HepG2 (cell line): ENCODE measurements around the gene CDH19. TPM values are rescaled to one million over a fixed set of nuclear protein-coding genes. Genes with fewer than 3 reads are reported as not detected.

Experiments
- ATAC-seq: fragments of 200-7000 bp; cut with Tn5 transposase; 3 replicates; pipeline ENCODE4 v1.9.1; 2020; ENCODE audit warnings: mild to moderate bottlenecking, moderate library complexity
- BruUV-seq: library from RNA; stranded (reverse); fragments of 400-500 nt; replicated peaks from 2 replicates; lab custom pipeline; 2021; lab: Mats Ljungman, UMichigan
- CTCF ChIA-PET: fragments of 300-600 bp; formaldehyde crosslinking; extraction: SDS; loops from one replicate; lab custom pipeline; 2021; ENCODE audit warnings: low total read pairs, inconsistent platforms, low intra/inter-chr PET ratio; lab: Yijun Ruan, JAX
- POLR2A ChIA-PET: fragments of 350-600 bp; sonication (Branson Sonifier 250); formaldehyde crosslinking; loops from one replicate; lab custom pipeline; 2020; ENCODE audit warnings: antibody characterized with exemption, inconsistent platforms; lab: Yijun Ruan, JAX
- DNase-seq: peaks from one replicate; pipeline ENCODE4 v3.0.0-alpha.2; 2015; ENCODE audit warnings: low spot score
- FAIRE-seq: peaks from 3 replicates; lab custom pipeline; 2011; peaks lifted over from hg19 to GRCh38; lab: Jason Lieb, UNC
- H2AFZ ChIP-seq: one replicate; pipeline ENCODE4 v1.6.1; 2011; ENCODE audit warnings: low read length, inconsistent platforms
- H3K27ac ChIP-seq: fragments of 300-600 bp; 3 replicates; pipeline ENCODE4 v1.8.0; 2011; ENCODE audit warnings: mixed run types, mild to moderate bottlenecking, mixed read lengths, low read length, inconsistent platforms; ENCODE audit not compliant: insufficient read depth; ENCODE audit errors: extremely low read length
- H3K27me3 ChIP-seq, 2 experiments: fragments of 200-600 bp in 1 of 2; 2 replicates in 1 of 2; 3 replicates in 1 of 2; pipeline versions ENCODE4 v1.6.0 to v1.8.0; 2011; ENCODE audit warnings: low read length in 2 of 2, mild to moderate bottlenecking in 2 of 2, moderate library complexity in 2 of 2, inconsistent platforms in 1 of 2; ENCODE audit not compliant: insufficient read depth in 2 of 2, control insufficient read depth in 1 of 2
- H3K36me3 ChIP-seq, 2 experiments: fragments of 200-600 bp in 1 of 2; replicated peaks in 1 of 2; 2 replicates in 1 of 2; 3 replicates in 1 of 2; pipeline versions ENCODE4 v1.5.1 to v1.8.0; 2011; ENCODE audit warnings: low read length in 2 of 2, inconsistent platforms in 1 of 2; ENCODE audit not compliant: insufficient read depth in 2 of 2, control insufficient read depth in 1 of 2
- H3K4me1 ChIP-seq: 2 replicates; pipeline ENCODE4 v1.5.1; 2012; ENCODE audit warnings: low read length, inconsistent platforms; ENCODE audit not compliant: insufficient read depth
- H3K4me2 ChIP-seq: 2 replicates; pipeline ENCODE4 v1.6.0; 2011; ENCODE audit warnings: low read depth, low read length, inconsistent platforms
- H3K4me3 ChIP-seq, 3 experiments: fragments of 200-600 bp in 1 of 3; sonication (generic), shearing (Covaris generic) in 1 of 3; replicated peaks in 1 of 3; 2 replicates each; pipeline ENCODE4 v1.5.1; 2011 to 2016; ENCODE audit warnings: low read length in 3 of 3, inconsistent platforms in 2 of 3, low read depth in 2 of 3, mild to moderate bottlenecking in 2 of 3, control low read depth in 1 of 3, mixed read lengths in 1 of 3; ENCODE audit not compliant: insufficient read depth in 1 of 3
- H3K79me2 ChIP-seq: one replicate; pipeline ENCODE4 v1.6.1; 2011; ENCODE audit warnings: low read length, inconsistent platforms; ENCODE audit not compliant: insufficient read depth
- H3K9ac ChIP-seq: 2 replicates; pipeline ENCODE4 v1.6.0; 2011; ENCODE audit warnings: mild to moderate bottlenecking, low read depth, low read length, inconsistent platforms; ENCODE audit not compliant: insufficient read depth
- H3K9me3 ChIP-seq: 2 replicates; pipeline ENCODE4 v1.5.1; 2012; ENCODE audit warnings: mild to moderate bottlenecking, low read length
- H4K20me1 ChIP-seq: 2 replicates; pipeline ENCODE4 v1.6.0; 2011; ENCODE audit warnings: inconsistent platforms, mild to moderate bottlenecking, low read length, moderate library complexity; ENCODE audit not compliant: insufficient read depth
- MXI1 ChIP-seq: IDR thresholded peaks from 3 replicates; pipeline ENCODE4 v1.6.1; 2012; ENCODE audit warnings: low read depth, low read length, inconsistent platforms, borderline replicate concordance
- SAP130 ChIP-seq: IDR thresholded peaks from 2 replicates; pipeline ENCODE4 v1.6.1; 2016; ENCODE audit warnings: low read depth
- ZHX1 ChIP-seq: sonication (generic); formaldehyde crosslinking; IDR thresholded peaks from 2 replicates; pipeline ENCODE4 v1.8.1; 2022; ENCODE audit warnings: low read depth, mild to moderate bottlenecking, missing genetic modification reagents
- WGBS: methylation state at CpG from one replicate; pipeline ENCODE4 v1.1.6; 2017; ENCODE audit warnings: low lambda C conversion rate; 5-methylcytosine and 5-hydroxymethylcytosine counted together
- in situ Hi-C: cut with HindIII; loops from 2 replicates; pipeline ENCODE4 v1.10.0; 2017; ENCODE audit warnings: low pct_unique_long_range_greater_than_20kb; ENCODE audit not compliant: extremely low pct_ligation_motif_present
- intact Hi-C: fragments of 100-400 bp; cut with micrococcal nuclease; formaldehyde crosslinking; loops from one replicate; pipeline ENCODE4 v1.10.0; 2022; ENCODE audit not compliant: unreplicated experiment
- polyA plus RNA-seq, 8 experiments: library from polyadenylated mRNA; depleted of rRNA in 3 of 8; stranded (reverse) in 7 of 8; unstranded in 1 of 8; fragments of >200 nt; fragmentation: Illumina TruSeq in 4 of 8; extraction: Trizol in 4 of 8; gene quantifications; 2 replicates each; pipeline versions ENCODE4 v1.2.1 to v1.2.3, GENCODE V29; 2011 to 2016; ENCODE audit warnings: low read depth in 4 of 8, missing spikeins in 1 of 8, mixed read lengths in 1 of 8; ENCODE audit not compliant: insufficient read depth in 1 of 8
- total RNA-seq, 5 experiments: library from RNA; depleted of rRNA; stranded (reverse); fragments of >200 nt; fragmentation: Illumina TruSeq; extraction: Trizol; gene quantifications; 2 replicates each; pipeline ENCODE4 v1.2.3, GENCODE V29; 2016; ENCODE audit warnings: low read depth in 1 of 5
- TF ChIP-seq, protein P1 (sequence below): sonication (generic); formaldehyde crosslinking; IDR thresholded peaks from 2 replicates; pipeline ENCODE4 v1.4.0; 2020; ENCODE audit warnings: missing genetic modification reagents

CDH19 gene
- total and polyA plus RNA-seq, 2 of the 13 experiments (the other 11 are each of a cell fraction or from before 2014, with no cell fraction given), result not detected

DNA sequence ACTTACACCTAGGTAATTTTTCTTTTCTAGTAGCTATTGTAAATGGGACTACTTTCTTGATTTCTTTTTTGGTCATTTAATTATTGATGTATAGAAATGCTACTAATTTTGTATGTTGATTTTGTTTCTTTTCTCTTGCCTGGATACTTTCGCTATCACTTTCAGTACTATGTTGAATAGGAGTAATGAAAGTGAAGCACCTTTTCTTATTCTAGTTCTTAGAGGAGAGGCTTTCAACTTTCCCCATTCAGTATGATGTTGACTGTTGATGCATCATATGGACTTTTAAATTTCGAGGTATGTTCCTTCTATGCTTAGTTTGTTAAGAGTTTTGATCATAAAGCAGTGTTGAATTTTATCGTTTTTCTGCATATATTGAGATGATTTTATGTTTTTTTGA is 142.5 kb downstream of the CDH19 start (continued):
- no peak for TF ChIP-seq ZHX1
- TF ChIP-seq, protein P1, sequence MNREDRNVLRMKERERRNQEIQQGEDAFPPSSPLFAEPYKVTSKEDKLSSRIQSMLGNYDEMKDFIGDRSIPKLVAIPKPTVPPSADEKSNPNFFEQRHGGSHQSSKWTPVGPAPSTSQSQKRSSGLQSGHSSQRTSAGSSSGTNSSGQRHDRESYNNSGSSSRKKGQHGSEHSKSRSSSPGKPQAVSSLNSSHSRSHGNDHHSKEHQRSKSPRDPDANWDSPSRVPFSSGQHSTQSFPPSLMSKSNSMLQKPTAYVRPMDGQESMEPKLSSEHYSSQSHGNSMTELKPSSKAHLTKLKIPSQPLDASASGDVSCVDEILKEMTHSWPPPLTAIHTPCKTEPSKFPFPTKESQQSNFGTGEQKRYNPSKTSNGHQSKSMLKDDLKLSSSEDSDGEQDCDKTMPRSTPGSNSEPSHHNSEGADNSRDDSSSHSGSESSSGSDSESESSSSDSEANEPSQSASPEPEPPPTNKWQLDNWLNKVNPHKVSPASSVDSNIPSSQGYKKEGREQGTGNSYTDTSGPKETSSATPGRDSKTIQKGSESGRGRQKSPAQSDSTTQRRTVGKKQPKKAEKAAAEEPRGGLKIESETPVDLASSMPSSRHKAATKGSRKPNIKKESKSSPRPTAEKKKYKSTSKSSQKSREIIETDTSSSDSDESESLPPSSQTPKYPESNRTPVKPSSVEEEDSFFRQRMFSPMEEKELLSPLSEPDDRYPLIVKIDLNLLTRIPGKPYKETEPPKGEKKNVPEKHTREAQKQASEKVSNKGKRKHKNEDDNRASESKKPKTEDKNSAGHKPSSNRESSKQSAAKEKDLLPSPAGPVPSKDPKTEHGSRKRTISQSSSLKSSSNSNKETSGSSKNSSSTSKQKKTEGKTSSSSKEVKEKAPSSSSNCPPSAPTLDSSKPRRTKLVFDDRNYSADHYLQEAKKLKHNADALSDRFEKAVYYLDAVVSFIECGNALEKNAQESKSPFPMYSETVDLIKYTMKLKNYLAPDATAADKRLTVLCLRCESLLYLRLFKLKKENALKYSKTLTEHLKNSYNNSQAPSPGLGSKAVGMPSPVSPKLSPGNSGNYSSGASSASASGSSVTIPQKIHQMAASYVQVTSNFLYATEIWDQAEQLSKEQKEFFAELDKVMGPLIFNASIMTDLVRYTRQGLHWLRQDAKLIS (CRISPR knock-in tag), result no peak
- TF ChIP-seq, all 625 proteins: peak for 0

DNA sequence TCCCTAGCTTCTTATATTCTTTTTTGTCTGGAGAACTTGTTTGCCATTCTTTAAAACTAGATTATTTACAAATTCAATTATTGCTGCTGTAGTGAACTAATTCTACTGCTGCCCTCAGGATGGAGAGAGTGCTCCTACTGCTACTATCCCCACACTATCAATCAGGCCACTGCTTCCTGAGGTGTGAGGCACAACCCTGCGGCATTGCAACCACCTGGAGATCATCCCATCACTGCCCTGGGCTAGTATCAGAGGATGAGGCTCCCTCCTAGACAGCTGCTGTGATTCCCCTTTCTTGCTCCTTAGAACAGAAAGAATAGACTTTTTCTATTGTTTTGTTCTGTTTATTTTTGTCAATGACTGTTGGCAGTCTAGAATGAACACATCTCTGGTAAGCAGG is 146.6 kb downstream of the CDH19 start:
- H3K4me1 ChIP-seq, result no peaks in the 10 kb centered on the region
- no peak for DNase-seq
- FAIRE-seq, result no peak
- ATAC-seq, result no peak
- H4K20me1 ChIP-seq, result no peaks in the 10 kb centered on the region
- H3K27ac ChIP-seq, result no peak overlapping the region
- H3K9ac ChIP-seq, result no peak overlapping the region
- intact Hi-C loops (no loop called here), in situ Hi-C loops (no loop called here)
- 0% methylated on average over 1 of the region's 1 CpG for WGBS
- H3K4me3 ChIP-seq, result no peak overlapping the region
- H3K36me3 ChIP-seq, result no peaks in the 10 kb centered on the region
- no peaks in the 10 kb centered on the region for H3K9me3 ChIP-seq
- no peak overlapping the region for H2AFZ ChIP-seq
- no peaks in the 10 kb centered on the region for H3K27me3 ChIP-seq
- no TSS peak for BruUV-seq
- H3K4me2 ChIP-seq, result no peak overlapping the region
- H3K79me2 ChIP-seq, result no peaks in the 10 kb centered on the region
- TF ChIP-seq MXI1, result no peak
- TF ChIP-seq SAP130 (CRISPR knock-in tag), result no peak
- ChIA-PET CTCF (no interaction called here), POLR2A (no interaction called here)
